ENCODE results near the gene IFITM2. TPM values are rescaled to one million over a fixed set of nuclear protein-coding genes. Genes with fewer than 3 reads are reported as not detected.

Gene IFITM2
- total and polyA plus RNA-seq, 2 donors from 2014 or later: 814 to 1,111 TPM

GRCh38 chr11:272931-273198 is 34.8 kb upstream of the IFITM2 start:
- Histone ChIP-seq H3K9me3 (ENCODE audit: control insufficient read depth in 2 of 3, insufficient read depth in 1 of 3, low read length in 3 of 3) (no peaks in the 10 kb centered on the region), H3K36me3 (ENCODE audit: control insufficient read depth in 2 of 3, insufficient read depth in 3 of 3, low read length in 3 of 3) (no peaks in the 10 kb centered on the region), H3K27ac (ENCODE audit: low read depth in 2 of 2, low read length in 2 of 2) (no peak overlapping the region), H3K27me3 (ENCODE audit: control insufficient read depth, insufficient read depth, low read length) (no peaks in the 10 kb centered on the region), H3K4me1 (ENCODE audit: control insufficient read depth in 2 of 3, insufficient read depth in 2 of 3, low read depth in 1 of 3, low read length in 3 of 3) (no peaks in the 10 kb centered on the region), H3K9ac (ENCODE audit: low read length in 3 of 3) (no peak overlapping the region), H3K4me3 (ENCODE audit: low read length in 3 of 3) (no peak overlapping the region)
- FAIRE-seq (no peak), DNase-seq (no peak)
- intact Hi-C loops (cut with DNase I): no loop called here
- no peak for TF ChIP-seq CTCF (IDR thresholded peaks at IDR 0.05; ENCODE audit: borderline replicate concordance, extremely low read depth, insufficient read depth)

GRCh38 chr11:276219-276618 is 31.4 kb upstream of the IFITM2 start:
- no peak for TF ChIP-seq CTCF (IDR thresholded peaks at IDR 0.05; ENCODE audit: borderline replicate concordance, extremely low read depth, insufficient read depth)
- no peak overlapping the region for H3K27ac ChIP-seq (ENCODE audit: low read depth in 2 of 2, low read length in 2 of 2)
- intact Hi-C loops (cut with DNase I): no loop called here
- H3K9ac ChIP-seq (ENCODE audit: low read length in 3 of 3): no peak overlapping the region
- H3K27me3 ChIP-seq (ENCODE audit: control insufficient read depth, insufficient read depth, low read length): peaks cover 7% of the 10 kb centered on the region
- no peaks in the 10 kb centered on the region for H3K36me3 ChIP-seq (ENCODE audit: control insufficient read depth in 2 of 3, insufficient read depth in 3 of 3, low read length in 3 of 3)
- FAIRE-seq (no peak), DNase-seq (no peak)
- peaks cover 0 to 9% (median 0%) of the 10 kb centered on the region in 3 donors for H3K4me1 ChIP-seq (ENCODE audit: control insufficient read depth in 2 of 3, insufficient read depth in 2 of 3, low read depth in 1 of 3, low read length in 3 of 3)
- no peak overlapping the region for H3K4me3 ChIP-seq (ENCODE audit: low read length in 3 of 3)
- no peaks in the 10 kb centered on the region for H3K9me3 ChIP-seq (ENCODE audit: control insufficient read depth in 2 of 3, insufficient read depth in 1 of 3, low read length in 3 of 3)

GRCh38 chr11:278001-278951 is 29.3 kb upstream of the IFITM2 start, which contains the start of gene NLRP6:
Gene NLRP6 (plus strand): TSS chr11:278407. CDS start chr11:278570, 163 bp downstream.
- Histone ChIP-seq H3K27me3 (ENCODE audit: control insufficient read depth, insufficient read depth, low read length) (peaks cover 19% of the 10 kb centered on the region), H3K9ac (ENCODE audit: low read length in 3 of 3) (no peak within 1 kb of the TSS), H3K9me3 (ENCODE audit: control insufficient read depth in 2 of 3, insufficient read depth in 1 of 3, low read length in 3 of 3) (no peaks in the 10 kb centered on the region), H3K4me3 (ENCODE audit: low read length in 3 of 3) (peak within 1 kb of the TSS in 1 of 3 donors; percentile 21), H3K27ac (ENCODE audit: low read depth in 2 of 2, low read length in 2 of 2) (no peak within 1 kb of the TSS), H3K4me1 (ENCODE audit: control insufficient read depth in 2 of 3, insufficient read depth in 2 of 3, low read depth in 1 of 3, low read length in 3 of 3) (peaks cover 0 to 14% (median 0%) of the 10 kb centered on the region in 3 donors), H3K36me3 (ENCODE audit: control insufficient read depth in 2 of 3, insufficient read depth in 3 of 3, low read length in 3 of 3) (no peaks in the 10 kb centered on the region)
- FAIRE-seq (no peak), DNase-seq (no peak)
- no peak for TF ChIP-seq CTCF (IDR thresholded peaks at IDR 0.05; ENCODE audit: borderline replicate concordance, extremely low read depth, insufficient read depth)
- intact Hi-C loops (cut with DNase I): no loop called here

Data from kidney (tissue), 14 donors.